Suprapubic skin (tissue), 4 donors: Measurements from ENCODE around the gene CCNI.

Experiments
- CTCF ChIP-seq, 2 donors: fragments of 200-600 bp in 1 of 2; fragments of 450-650 bp in 1 of 2; sonication (generic) in 1 of 2; IDR thresholded peaks; one replicate each; pipeline ENCODE4 v1.5.1; 2016 to 2019; ENCODE audit warnings: antibody characterized with exemption in 2 of 2, mild to moderate bottlenecking in 1 of 2, moderate library complexity in 1 of 2
- EP300 ChIP-seq: sonication (generic); formaldehyde crosslinking; IDR thresholded peaks from one replicate; pipeline ENCODE4 v1.6.1; 2017; ENCODE audit warnings: antibody characterized with exemption
- POLR2A ChIP-seq, 2 donors: fragments of 450-650 bp; IDR thresholded peaks; one replicate each; pipeline ENCODE4 v1.6.1; 2017; ENCODE audit warnings: antibody characterized with exemption in 2 of 2, mild to moderate bottlenecking in 2 of 2, moderate library complexity in 2 of 2
- POLR2AphosphoS5 ChIP-seq, 3 donors: sonication (generic); formaldehyde crosslinking; IDR thresholded peaks; one replicate each; pipeline ENCODE4 v1.6.1; 2017; ENCODE audit warnings: antibody characterized with exemption in 3 of 3

DNA sequence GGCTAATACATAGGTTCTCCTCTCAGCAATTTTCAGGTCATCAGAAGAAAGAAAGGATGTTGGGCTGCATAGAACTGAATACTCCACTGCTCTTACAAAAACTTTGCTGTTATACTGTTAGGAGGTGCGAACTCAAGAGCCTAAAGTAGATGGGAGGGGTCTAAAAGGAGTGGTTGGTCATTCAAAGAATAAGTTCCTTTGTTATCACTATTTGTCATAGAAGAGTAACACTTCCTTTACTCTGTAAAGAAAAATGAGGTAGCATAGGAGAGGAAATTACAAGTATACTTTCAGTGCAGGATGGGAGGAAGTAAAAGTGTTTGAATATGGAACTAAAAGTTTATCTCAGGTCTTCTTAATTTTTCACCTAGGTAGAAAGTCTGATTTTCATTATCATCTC, 61.5 kb downstream of the CCNI start:
- TF ChIP-seq CTCF (IDR thresholded peaks at IDR 0.05) = no peak
- TF ChIP-seq EP300 = no peak
- TF ChIP-seq POLR2A (IDR thresholded peaks at IDR 0.05) = no peak
- TF ChIP-seq POLR2AphosphoS5 (IDR thresholded peaks at IDR 0.05) = no peak
